Measurements from ENCODE around the gene MUC6.

MUC6 gene

GRCh38 chr11:1023811-1024596 lies 12.5 kb downstream of the MUC6 start:
- TF ChIP-seq, protein P1, sequence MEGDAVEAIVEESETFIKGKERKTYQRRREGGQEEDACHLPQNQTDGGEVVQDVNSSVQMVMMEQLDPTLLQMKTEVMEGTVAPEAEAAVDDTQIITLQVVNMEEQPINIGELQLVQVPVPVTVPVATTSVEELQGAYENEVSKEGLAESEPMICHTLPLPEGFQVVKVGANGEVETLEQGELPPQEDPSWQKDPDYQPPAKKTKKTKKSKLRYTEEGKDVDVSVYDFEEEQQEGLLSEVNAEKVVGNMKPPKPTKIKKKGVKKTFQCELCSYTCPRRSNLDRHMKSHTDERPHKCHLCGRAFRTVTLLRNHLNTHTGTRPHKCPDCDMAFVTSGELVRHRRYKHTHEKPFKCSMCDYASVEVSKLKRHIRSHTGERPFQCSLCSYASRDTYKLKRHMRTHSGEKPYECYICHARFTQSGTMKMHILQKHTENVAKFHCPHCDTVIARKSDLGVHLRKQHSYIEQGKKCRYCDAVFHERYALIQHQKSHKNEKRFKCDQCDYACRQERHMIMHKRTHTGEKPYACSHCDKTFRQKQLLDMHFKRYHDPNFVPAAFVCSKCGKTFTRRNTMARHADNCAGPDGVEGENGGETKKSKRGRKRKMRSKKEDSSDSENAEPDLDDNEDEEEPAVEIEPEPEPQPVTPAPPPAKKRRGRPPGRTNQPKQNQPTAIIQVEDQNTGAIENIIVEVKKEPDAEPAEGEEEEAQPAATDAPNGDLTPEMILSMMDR (IDR thresholded peaks at IDR 0.05; ENCODE audit: extremely low read depth, missing control alignments) = no peak
- DNase-seq (ENCODE audit: low spot score) = no peak

GRCh38 chr11:1022908-1023810 lies 13.4 kb downstream of the MUC6 start:
- TF ChIP-seq, protein P1 (IDR thresholded peaks at IDR 0.05; ENCODE audit: extremely low read depth, missing control alignments) = no peak
- no peak for DNase-seq (ENCODE audit: low spot score)

DNA sequence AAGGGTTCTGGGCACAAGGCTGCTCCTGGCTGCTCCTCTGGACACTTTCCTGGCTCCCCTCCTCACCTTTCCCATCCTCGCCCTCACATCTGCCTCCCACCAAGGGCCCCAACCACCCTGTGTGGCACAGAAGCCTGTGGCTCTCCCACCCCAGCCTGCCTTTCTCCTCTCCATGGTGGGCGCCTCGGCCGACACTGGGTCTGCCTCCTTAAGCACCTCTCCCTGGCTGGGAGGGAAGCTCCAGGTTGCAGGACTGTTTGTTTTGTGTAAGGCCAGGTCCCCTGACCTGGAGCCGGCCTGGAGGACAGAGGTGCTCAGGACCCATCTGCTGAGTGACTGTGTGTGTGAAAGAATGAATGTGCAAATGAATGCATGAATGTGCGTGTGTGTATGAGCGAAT lies 14.1 kb downstream of the MUC6 start:
- DNase-seq (ENCODE audit: low spot score) = no peak
- TF ChIP-seq, protein P1 (IDR thresholded peaks at IDR 0.05; ENCODE audit: extremely low read depth, missing control alignments) = no peak

- TF ChIP-seq, protein P1 (IDR thresholded peaks at IDR 0.05; ENCODE audit: extremely low read depth, missing control alignments) = no peak
- DNase-seq (ENCODE audit: low spot score) = no peak
These were observed 16.2 kb downstream of the MUC6 start for GRCh38 chr11:1020211-1020905.

DNA sequence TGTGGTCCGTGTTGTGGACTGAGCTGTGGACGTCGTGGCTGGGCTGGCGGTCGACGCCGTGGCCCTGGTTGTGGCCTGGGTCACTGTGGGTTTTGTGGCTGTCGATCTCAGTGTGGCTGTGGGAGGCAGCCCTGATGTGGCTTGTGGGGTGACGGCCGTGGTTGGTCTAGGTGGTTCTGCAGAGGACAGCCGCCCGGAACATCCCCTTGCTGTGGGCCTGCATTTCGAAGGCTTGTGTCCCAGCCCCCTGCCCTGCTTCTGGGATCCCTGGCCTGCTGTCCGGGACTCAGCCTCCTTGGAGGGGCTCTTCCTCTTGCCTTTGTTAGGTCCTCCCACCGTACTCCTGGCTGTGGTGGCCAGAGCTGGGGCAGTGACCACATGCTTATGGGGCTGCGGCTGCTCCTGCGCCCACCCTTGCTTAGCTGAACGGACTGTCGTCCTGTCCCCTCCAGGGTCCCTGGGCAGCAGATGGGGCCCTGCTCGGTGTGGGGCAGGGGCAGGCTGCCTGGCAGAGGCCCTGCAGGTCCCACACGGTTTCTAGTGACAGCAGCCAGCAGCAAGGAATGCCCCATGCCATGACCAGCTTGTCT lies 17.1 kb downstream of the MUC6 start:
- DNase-seq (ENCODE audit: low spot score) = no peak
- TF ChIP-seq, protein P1 (IDR thresholded peaks at IDR 0.05; ENCODE audit: extremely low read depth, missing control alignments) = no peak

DNA sequence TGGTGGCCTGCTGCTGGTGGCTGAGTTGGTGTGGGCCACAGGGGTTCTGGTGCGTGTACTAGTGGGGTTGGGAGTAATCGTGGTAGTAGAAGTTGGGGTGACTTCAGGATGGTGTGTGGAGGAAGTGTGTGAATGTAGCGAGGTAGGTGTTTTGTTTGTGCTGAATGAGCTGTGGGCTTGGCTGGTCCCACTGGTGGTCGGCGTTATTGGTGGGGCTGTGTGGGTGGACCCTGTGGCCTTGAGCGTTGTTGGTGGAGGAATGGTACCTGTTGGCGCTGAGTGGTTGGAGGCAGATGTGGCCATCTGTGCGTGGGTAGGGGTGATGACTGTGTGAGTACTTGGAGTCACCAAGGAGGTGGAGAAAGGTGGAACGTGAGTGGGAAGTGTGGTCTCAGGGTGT lies 18.4 kb downstream of the MUC6 start:
- DNase-seq (ENCODE audit: low spot score) = no peak
- TF ChIP-seq, protein P1 (IDR thresholded peaks at IDR 0.05; ENCODE audit: extremely low read depth, missing control alignments) = no peak

Measured in GM20000 (cell line).